Aorta (tissue), 5 donors: Measurements from ENCODE around the gene LCE1E. TPM values are rescaled to one million over a fixed set of nuclear protein-coding genes. Genes with fewer than 3 reads are reported as not detected.

Source experiments
- ATAC-seq: fragments of 200-7000 bp; cut with Tn5 transposase; one replicate; pipeline ENCODE4 v1.9.1; 2022; ENCODE audit warnings: moderate library complexity; ENCODE audit not compliant: low FRiP score
- DNase-seq, 2 donors: peaks; one replicate each; pipeline ENCODE4 v3.0.0-alpha.2; 2020
- H3K27ac ChIP-seq, 2 donors: one replicate each; pipeline ENCODE4 v1.5.1; 2013; ENCODE audit warnings: low read length in 2 of 2, mild to moderate bottlenecking in 2 of 2, moderate library complexity in 2 of 2, control low read depth in 1 of 2, inconsistent platforms in 1 of 2, low read depth in 1 of 2
- H3K27me3 ChIP-seq, 2 donors: one replicate each; pipeline ENCODE4 v1.6.1; 2013; ENCODE audit warnings: control low read depth in 1 of 2, low read length in 1 of 2, mild to moderate bottlenecking in 1 of 2, moderate library complexity in 1 of 2; ENCODE audit not compliant: insufficient read depth in 2 of 2, control insufficient read depth in 1 of 2
- H3K36me3 ChIP-seq, 2 donors: one replicate each; pipeline ENCODE4 v1.6.1; 2013; ENCODE audit warnings: control low read depth in 1 of 2, low read length in 1 of 2, mild to moderate bottlenecking in 1 of 2; ENCODE audit not compliant: insufficient read depth in 2 of 2, control insufficient read depth in 1 of 2
- H3K4me1 ChIP-seq, 2 donors: one replicate each; pipeline ENCODE4 v1.6.1; 2013; ENCODE audit warnings: low read length in 2 of 2, control low read depth in 1 of 2, mild to moderate bottlenecking in 1 of 2, moderate library complexity in 1 of 2; ENCODE audit not compliant: insufficient read depth in 2 of 2, control insufficient read depth in 1 of 2
- H3K4me3 ChIP-seq, 2 donors: one replicate each; pipeline ENCODE4 v1.5.1; 2013; ENCODE audit warnings: low read length in 2 of 2, control low read depth in 1 of 2, mild to moderate bottlenecking in 1 of 2
- H3K9me3 ChIP-seq: one replicate; pipeline ENCODE4 v1.6.1; 2013; ENCODE audit warnings: mild to moderate bottlenecking, low read length; ENCODE audit not compliant: control insufficient read depth
- WGBS, 2 donors: extraction: QIAGEN DNeasy Blood & Tissue Kit; methylation state at CpG; one replicate each; pipeline ENCODE4 v1.1.7; 2013; 5-methylcytosine and 5-hydroxymethylcytosine counted together
- intact Hi-C, 2 donors: fragments of 100-400 bp; cut with DNase I; formaldehyde crosslinking; loops; one replicate each; pipeline versions ENCODE4 v1.14.2 to v1.15.0; 2022
- polyA plus RNA-seq, 2 donors: library from polyadenylated mRNA; stranded (reverse); fragments of 200-250 nt; gene quantifications; one replicate each; pipeline ENCODE4 v1.2.3, GENCODE V29; 2013
- total RNA-seq, 2 donors: library from RNA; stranded (reverse); fragmentation: NEBNext Ultra II Directional; extraction: Animal tissue kit (Norgen Biotek cat#: 25700); gene quantifications; one replicate each; pipeline ENCODE4 v1.2.1, GENCODE V29; 2021
- donor health status: healthy with polysubstance abuse.
- donor health status: Bipolar disorder and iron deficiency.
- donor health status: DM: no; HTN: no; CAD: no.
- donor health status: DM: no; HTN: no; CAD: no.
- donor health status: DM: yes; HTN: yes; CAD: no.

LCE1E gene
- total and polyA plus RNA-seq, 4 donors: not detected

GRCh38 chr1:152753586-152753985 is 32.5 kb upstream of the LCE1E start:
- no peak overlapping the region for H3K27ac ChIP-seq
- ATAC-seq (no peak), DNase-seq (no peak)
- H3K4me1 ChIP-seq: no peaks in the 10 kb centered on the region
- no peaks in the 10 kb centered on the region for H3K36me3 ChIP-seq
- peaks cover 0 to 3% of the 10 kb centered on the region in 2 donors for H3K27me3 ChIP-seq
- H3K9me3 ChIP-seq: no peaks in the 10 kb centered on the region
- no peak overlapping the region for H3K4me3 ChIP-seq
- WGBS, 2 donors: 36 to 55% methylated on average over 1 of the region's 1 CpG
- intact Hi-C loops: no loop called here

DNA sequence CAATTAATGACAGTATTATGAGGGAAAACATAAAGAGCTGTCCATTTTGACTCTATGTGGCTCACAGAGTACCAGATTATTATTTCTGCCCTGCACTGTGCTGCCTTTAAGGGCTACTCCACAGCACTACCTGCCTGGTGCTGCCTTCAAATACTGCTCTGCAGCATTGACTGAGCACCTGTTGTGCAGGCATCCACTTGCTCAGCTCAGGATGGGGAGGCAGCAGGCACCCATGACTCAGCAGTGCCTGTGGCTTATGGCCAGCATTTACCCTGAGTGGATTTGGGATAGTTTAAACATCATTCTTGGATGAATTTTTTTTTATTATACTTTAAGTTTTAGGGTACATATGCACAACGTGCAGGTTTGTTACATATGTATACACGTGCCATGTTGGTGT is 29.2 kb upstream of the LCE1E start:
- Histone ChIP-seq H3K27me3 (no peaks in the 10 kb centered on the region), H3K27ac (no peak overlapping the region), H3K4me3 (no peak overlapping the region), H3K4me1 (no peaks in the 10 kb centered on the region), H3K36me3 (no peaks in the 10 kb centered on the region), H3K9me3 (no peaks in the 10 kb centered on the region)
- no peak for ATAC-seq
- intact Hi-C loops: no loop called here
- WGBS, 2 donors: 71% methylated on average over 1 to 2 of the region's 2 CpGs
- no peak for DNase-seq

GRCh38 chr1:152757747-152758146 is 28.3 kb upstream of the LCE1E start, which contains the start of gene KPRP:
KPRP (plus strand) TSS chr1:152758025; CDS start chr1:152759589, 1,564 bp downstream.
- Histone ChIP-seq H3K4me3 (no peak within 1 kb of the TSS), H3K27me3 (no peaks in the 10 kb centered on the region), H3K4me1 (no peaks in the 10 kb centered on the region), H3K36me3 (no peaks in the 10 kb centered on the region), H3K27ac (no peak within 1 kb of the TSS), H3K9me3 (no peaks in the 10 kb centered on the region)
- WGBS, 2 donors: 66 to 70% methylated on average over 6 of the region's 6 CpGs
- no peak for DNase-seq
- ATAC-seq: no peak
- intact Hi-C loops: no loop called here

DNA sequence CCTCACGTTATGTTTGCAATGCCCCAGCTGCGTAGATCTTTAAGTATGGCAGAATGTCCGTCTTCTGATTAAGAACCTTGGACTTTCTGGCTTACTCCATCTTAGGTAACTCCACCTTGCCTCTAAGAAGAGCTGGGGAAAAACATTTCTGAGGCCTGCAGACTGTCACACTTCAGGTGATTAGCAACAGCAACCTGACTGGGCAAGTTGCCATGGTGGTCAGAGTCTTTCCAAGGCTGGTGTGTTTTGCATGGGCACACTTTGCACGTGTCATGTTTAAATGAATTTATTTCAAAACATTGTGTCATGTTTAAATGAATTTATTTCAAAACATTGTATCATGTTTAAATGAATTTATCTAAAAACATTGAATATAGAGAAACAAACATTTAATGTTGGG is 27.4 kb upstream of the LCE1E start:
- no peak for DNase-seq
- 77% methylated on average over 4 of the region's 4 CpGs for WGBS, 2 donors
- Histone ChIP-seq H3K27me3 (no peaks in the 10 kb centered on the region), H3K4me3 (no peak overlapping the region), H3K9me3 (no peaks in the 10 kb centered on the region), H3K27ac (no peak overlapping the region), H3K36me3 (no peaks in the 10 kb centered on the region), H3K4me1 (no peaks in the 10 kb centered on the region)
- no peak for ATAC-seq
- intact Hi-C loops: no loop called here

GRCh38 chr1:152759453-152760173 is 26.4 kb upstream of the LCE1E start:
- WGBS, 2 donors: 77 to 82% methylated on average over 8 of the region's 8 CpGs
- Histone ChIP-seq H3K9me3 (no peaks in the 10 kb centered on the region), H3K36me3 (no peaks in the 10 kb centered on the region), H3K4me1 (no peaks in the 10 kb centered on the region), H3K27me3 (no peaks in the 10 kb centered on the region), H3K4me3 (no peak overlapping the region), H3K27ac (no peak overlapping the region)
- ATAC-seq (peak; percentile 17), DNase-seq (no peak)
- intact Hi-C loops: no loop called here

DNA sequence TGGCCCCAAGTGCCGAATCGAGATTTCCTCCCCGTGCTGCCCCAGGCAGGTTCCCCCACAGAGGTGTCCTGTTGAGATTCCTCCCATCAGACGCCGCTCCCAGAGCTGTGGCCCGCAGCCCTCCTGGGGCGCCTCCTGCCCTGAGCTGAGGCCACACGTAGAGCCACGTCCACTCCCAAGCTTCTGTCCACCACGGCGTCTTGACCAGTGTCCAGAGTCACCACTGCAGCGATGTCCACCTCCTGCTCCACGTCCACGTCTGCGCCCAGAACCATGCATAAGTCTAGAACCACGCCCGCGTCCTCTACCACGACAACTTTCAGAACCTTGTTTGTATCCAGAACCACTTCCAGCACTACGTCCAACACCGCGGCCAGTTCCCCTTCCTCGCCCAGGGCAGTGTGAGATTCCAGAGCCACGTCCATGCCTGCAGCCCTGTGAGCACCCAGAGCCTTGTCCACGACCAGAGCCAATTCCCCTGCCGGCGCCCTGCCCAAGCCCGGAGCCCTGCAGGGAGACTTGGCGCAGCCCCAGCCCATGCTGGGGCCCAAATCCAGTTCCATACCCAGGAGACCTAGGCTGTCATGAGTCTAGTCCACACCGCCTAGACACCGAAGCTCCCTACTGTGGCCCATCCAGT is 25.4 kb upstream of the LCE1E start:
- 88 to 90% methylated on average over 31 of the region's 31 CpGs for WGBS, 2 donors
- intact Hi-C loops: no loop called here
- no peaks in the 10 kb centered on the region for H3K27me3 ChIP-seq
- DNase-seq (no peak), ATAC-seq (peak; percentile 13)
- no peaks in the 10 kb centered on the region for H3K4me1 ChIP-seq
- no peaks in the 10 kb centered on the region for H3K36me3 ChIP-seq
- no peak overlapping the region for H3K4me3 ChIP-seq
- H3K9me3 ChIP-seq: no peaks in the 10 kb centered on the region
- no peak overlapping the region for H3K27ac ChIP-seq

DNA sequence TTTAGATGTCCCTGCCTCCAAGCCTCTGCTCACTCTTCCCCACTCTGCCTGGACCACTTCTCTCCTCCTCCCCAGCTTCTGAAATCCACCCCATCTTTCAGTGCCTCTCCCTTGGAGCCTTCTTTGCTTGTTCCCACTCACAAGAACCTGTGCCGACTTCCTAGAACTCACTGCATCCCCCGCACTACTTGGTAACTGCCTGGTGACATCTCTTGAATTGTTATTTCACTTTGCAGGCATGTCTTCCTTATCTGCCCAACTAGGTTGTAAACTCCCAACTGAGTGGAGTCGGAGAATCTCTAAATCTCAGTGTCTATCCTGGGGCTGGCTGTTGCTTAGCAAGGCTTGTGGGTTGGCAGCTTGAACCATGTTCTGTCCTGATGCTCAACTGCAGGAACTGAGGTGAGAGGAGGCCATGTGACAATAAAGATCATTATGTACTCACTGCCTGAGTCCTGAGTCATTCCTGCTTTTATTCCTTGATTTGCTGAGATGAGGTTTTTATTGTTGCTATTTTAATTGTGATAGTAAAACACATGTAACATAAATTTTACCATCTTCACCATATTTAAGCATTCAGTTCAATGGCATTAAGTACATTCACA is 24.3 kb upstream of the LCE1E start:
- no peak overlapping the region for H3K4me3 ChIP-seq
- intact Hi-C loops: no loop called here
- WGBS, 2 donors: 88 to 90% methylated on average over 3 of the region's 3 CpGs
- H3K9me3 ChIP-seq: no peaks in the 10 kb centered on the region
- no peaks in the 10 kb centered on the region for H3K4me1 ChIP-seq
- ATAC-seq (no peak), DNase-seq (no peak)
- no peaks in the 10 kb centered on the region for H3K27me3 ChIP-seq
- H3K36me3 ChIP-seq: no peaks in the 10 kb centered on the region
- no peak overlapping the region for H3K27ac ChIP-seq

GRCh38 chr1:152768847-152769533 is 17.1 kb upstream of the LCE1E start:
- Histone ChIP-seq H3K36me3 (no peaks in the 10 kb centered on the region), H3K27me3 (no peaks in the 10 kb centered on the region), H3K27ac (no peak overlapping the region), H3K9me3 (no peaks in the 10 kb centered on the region), H3K4me3 (no peak overlapping the region), H3K4me1 (no peaks in the 10 kb centered on the region)
- intact Hi-C loops: no loop called here
- no peak for ATAC-seq
- 48 to 54% methylated on average over 8 of the region's 8 CpGs for WGBS, 2 donors
- DNase-seq: no peak
